Measurements from ENCODE around the gene RESP18. TPM values are rescaled to one million over a fixed set of nuclear protein-coding genes. Genes with fewer than 3 reads are reported as not detected.
A peak's percentile ranks its signal among the peaks of the same experiment; 100 is the strongest.

The RESP18 gene
- total RNA-seq (2022) (not detected in 2 replicates), Bru-seq, nascent RNA (not detected), BruChase-seq, experiment 1, labeled RNA remaining after a 6-hour chase (percentile 22 among the genes with signal in this experiment), BruChase-seq, experiment 2, labeled RNA remaining after a 2-hour chase (percentile 11 among the genes with signal in this experiment)
- long read RNA-seq, result 0 reads

DNA sequence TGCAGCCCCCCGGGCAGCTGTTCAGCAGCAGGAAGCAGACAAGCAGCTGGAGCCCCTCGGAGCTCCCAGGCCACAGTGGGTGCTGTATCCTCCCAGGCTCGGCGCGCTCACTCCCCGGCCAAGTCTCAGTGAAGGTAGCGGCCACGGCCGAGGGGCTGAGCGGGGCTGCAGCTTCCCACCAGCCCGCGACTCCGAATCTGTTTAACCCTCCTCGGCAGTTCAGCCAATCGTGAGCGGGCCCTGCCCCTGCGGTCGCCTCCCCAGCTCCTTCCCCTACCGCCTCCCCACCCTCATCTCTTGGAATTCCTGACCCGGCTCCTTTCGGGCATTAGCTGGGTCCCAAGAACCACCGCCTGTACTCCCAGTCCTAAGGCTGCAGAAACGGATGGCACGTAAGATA, at the start of gene RESP18:
Gene RESP18 (minus strand): TSS at position 203 of the 400 bp plus-strand sequence.
- H3K9me3 Mint-ChIP-seq (ENCODE audit: unreplicated experiment), result no peaks in the 10 kb centered on the region
- BruUV-seq (replicated peaks), result no TSS peak
- no peak for DNase-seq (ENCODE audit: unreplicated experiment)
- intact Hi-C loops (cut with micrococcal nuclease), result no loop called here
- H3K27ac Mint-ChIP-seq (ENCODE audit: low read depth, unreplicated experiment), result no peak within 1 kb of the TSS
- TF ChIP-seq, protein P1, sequence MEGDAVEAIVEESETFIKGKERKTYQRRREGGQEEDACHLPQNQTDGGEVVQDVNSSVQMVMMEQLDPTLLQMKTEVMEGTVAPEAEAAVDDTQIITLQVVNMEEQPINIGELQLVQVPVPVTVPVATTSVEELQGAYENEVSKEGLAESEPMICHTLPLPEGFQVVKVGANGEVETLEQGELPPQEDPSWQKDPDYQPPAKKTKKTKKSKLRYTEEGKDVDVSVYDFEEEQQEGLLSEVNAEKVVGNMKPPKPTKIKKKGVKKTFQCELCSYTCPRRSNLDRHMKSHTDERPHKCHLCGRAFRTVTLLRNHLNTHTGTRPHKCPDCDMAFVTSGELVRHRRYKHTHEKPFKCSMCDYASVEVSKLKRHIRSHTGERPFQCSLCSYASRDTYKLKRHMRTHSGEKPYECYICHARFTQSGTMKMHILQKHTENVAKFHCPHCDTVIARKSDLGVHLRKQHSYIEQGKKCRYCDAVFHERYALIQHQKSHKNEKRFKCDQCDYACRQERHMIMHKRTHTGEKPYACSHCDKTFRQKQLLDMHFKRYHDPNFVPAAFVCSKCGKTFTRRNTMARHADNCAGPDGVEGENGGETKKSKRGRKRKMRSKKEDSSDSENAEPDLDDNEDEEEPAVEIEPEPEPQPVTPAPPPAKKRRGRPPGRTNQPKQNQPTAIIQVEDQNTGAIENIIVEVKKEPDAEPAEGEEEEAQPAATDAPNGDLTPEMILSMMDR (IDR thresholded peaks at IDR 0.05; ENCODE audit: unreplicated experiment), result no peak
- H3K4me1 Mint-ChIP-seq (ENCODE audit: insufficient read depth, unreplicated experiment), result peaks cover 6% of the 10 kb centered on the region
- POLR2A ChIA-PET, result no interaction called here
- H3K36me3 Mint-ChIP-seq (ENCODE audit: insufficient read depth, unreplicated experiment), result no peaks in the 10 kb centered on the region
- no peak within 1 kb of the TSS for H3K4me3 Mint-ChIP-seq (ENCODE audit: unreplicated experiment)
- CTCF ChIA-PET, result interaction anchor here (0.5 to 1.2 kb wide), 3 partner anchors 9 to 173 kb away, joined by 3 to 5 read pairs (median 3); no protein-coding TSS in a partner anchor
- H3K27me3 Mint-ChIP-seq (ENCODE audit: insufficient read depth, unreplicated experiment), result peaks cover 80% of the 10 kb centered on the region

DNA sequence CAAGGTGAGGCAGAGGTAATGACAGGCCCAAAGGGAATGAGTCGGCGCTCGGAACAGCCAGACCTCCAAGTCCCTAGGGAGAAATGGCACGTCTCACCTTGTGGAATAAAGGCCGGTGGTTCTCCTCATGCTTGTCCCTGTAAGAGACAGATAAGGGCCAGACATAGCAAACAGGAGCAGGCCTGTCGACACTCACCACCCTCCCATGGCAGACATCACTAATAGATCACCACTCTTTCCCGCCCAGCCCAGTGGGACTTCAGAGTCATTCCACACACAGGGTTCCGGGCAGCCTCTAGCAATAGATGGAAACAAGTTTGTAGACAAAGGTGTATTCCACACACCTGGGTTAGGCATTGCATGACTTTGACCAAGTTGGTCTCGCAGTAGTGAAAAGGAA, 48.9 kb upstream of the RESP18 start:
- TF ChIP-seq, protein P1 (IDR thresholded peaks at IDR 0.05; ENCODE audit: unreplicated experiment), result no peak
- peaks cover 59% of the 10 kb centered on the region for H3K36me3 Mint-ChIP-seq (ENCODE audit: insufficient read depth, unreplicated experiment)
- ChIA-PET POLR2A (no interaction called here), CTCF (interaction anchor here (0.6 kb wide), 1 partner anchor 1595 kb away, joined by 3 read pairs; no protein-coding TSS in a partner anchor)
- no TSS peak for BruUV-seq (replicated peaks)
- no peak for DNase-seq (ENCODE audit: unreplicated experiment)
- H3K27ac Mint-ChIP-seq (ENCODE audit: low read depth, unreplicated experiment), result no peak overlapping the region
- no peaks in the 10 kb centered on the region for H3K4me1 Mint-ChIP-seq (ENCODE audit: insufficient read depth, unreplicated experiment)
- H3K27me3 Mint-ChIP-seq (ENCODE audit: insufficient read depth, unreplicated experiment), result no peaks in the 10 kb centered on the region
- H3K9me3 Mint-ChIP-seq (ENCODE audit: unreplicated experiment), result no peaks in the 10 kb centered on the region
- intact Hi-C loops (cut with micrococcal nuclease), result no loop called here
- H3K4me3 Mint-ChIP-seq (ENCODE audit: unreplicated experiment), result no peak overlapping the region

DNA sequence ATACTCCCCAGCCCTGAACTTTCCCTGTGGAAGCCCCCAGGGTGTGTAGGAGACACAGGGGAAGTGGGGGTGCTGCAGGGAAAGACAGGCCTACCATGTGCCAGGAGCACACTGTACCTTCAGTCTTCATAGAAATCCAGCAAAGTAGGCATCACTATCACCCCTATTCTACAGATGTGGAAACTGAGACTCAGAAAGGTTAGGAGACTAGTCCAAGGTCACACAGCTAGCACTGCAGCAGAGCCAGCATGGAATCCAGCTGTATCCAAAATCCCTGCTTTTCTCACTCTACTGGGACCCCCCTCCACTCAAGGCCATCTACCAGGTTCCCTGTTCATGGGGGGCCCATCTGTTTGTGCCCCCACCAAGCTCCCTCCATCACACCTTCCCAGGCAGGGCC, 48.4 kb upstream of the RESP18 start:
- Mint-ChIP-seq H3K27me3 (ENCODE audit: insufficient read depth, unreplicated experiment) (no peaks in the 10 kb centered on the region), H3K27ac (ENCODE audit: low read depth, unreplicated experiment) (no peak overlapping the region), H3K4me1 (ENCODE audit: insufficient read depth, unreplicated experiment) (no peaks in the 10 kb centered on the region), H3K4me3 (ENCODE audit: unreplicated experiment) (no peak overlapping the region), H3K36me3 (ENCODE audit: insufficient read depth, unreplicated experiment) (peaks cover 54% of the 10 kb centered on the region), H3K9me3 (ENCODE audit: unreplicated experiment) (no peaks in the 10 kb centered on the region)
- TF ChIP-seq, protein P1 (IDR thresholded peaks at IDR 0.05; ENCODE audit: unreplicated experiment), result no peak
- no peak for DNase-seq (ENCODE audit: unreplicated experiment)
- BruUV-seq (replicated peaks), result no TSS peak
- intact Hi-C loops (cut with micrococcal nuclease), result no loop called here
- ChIA-PET POLR2A (no interaction called here), CTCF (no interaction called here)

DNA sequence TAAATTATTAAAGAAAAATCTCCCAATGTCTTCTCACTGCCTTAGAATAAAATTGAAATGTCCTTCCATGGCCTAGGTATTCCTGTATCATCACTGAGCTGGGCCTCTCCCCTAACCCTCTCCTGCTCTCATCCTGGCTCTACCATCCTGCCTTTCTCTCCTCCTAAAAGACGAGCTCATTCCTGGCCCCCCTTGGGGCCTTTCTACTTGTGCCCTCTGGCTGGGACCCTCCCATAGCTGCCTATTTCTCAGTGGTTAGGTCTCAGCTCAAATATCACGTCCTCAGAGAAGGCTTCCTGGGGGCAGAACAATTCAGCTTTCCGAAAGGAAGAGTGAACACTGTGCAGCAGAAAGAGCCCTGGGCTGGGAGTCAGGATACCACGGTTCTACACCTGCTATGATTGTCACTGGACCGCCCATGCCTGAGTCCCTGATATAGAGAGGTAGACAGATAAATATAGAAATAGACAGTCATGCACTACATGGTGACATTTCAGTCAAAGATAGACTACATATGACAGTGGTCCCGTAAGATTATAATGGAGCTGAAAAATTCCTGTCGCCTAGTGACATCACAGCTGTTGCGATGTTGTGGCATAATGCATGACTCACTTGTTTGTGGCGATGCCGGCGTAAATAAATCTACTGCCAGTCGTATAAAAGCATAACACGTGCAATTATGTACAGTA, 45.8 kb upstream of the RESP18 start:
- no peak for DNase-seq (ENCODE audit: unreplicated experiment)
- Mint-ChIP-seq H3K9me3 (ENCODE audit: unreplicated experiment) (no peaks in the 10 kb centered on the region), H3K36me3 (ENCODE audit: insufficient read depth, unreplicated experiment) (peaks cover 49% of the 10 kb centered on the region), H3K27ac (ENCODE audit: low read depth, unreplicated experiment) (no peak overlapping the region), H3K4me1 (ENCODE audit: insufficient read depth, unreplicated experiment) (no peaks in the 10 kb centered on the region), H3K4me3 (ENCODE audit: unreplicated experiment) (no peak overlapping the region), H3K27me3 (ENCODE audit: insufficient read depth, unreplicated experiment) (no peaks in the 10 kb centered on the region)
- intact Hi-C loops (cut with micrococcal nuclease), result no loop called here
- no TSS peak for BruUV-seq (replicated peaks)
- POLR2A ChIA-PET, result interaction anchor here (1.0 to 2.3 kb wide), 2 partner anchors 9 to 202 kb away, joined by 3 to 8 read pairs; partner anchors contain the start of genes CNPPD1 and DNPEP
- TF ChIP-seq, protein P1 (IDR thresholded peaks at IDR 0.05; ENCODE audit: unreplicated experiment), result no peak
- CTCF ChIA-PET, result interaction anchor here (0.5 to 2.0 kb wide), 5 partner anchors 10 to 202 kb away, joined by 3 to 6 read pairs (median 4); no protein-coding TSS in a partner anchor

All from MCF 10A (cell line).